Eye (tissue), 1 donor: Measurements from ENCODE around the gene CLNS1A.
"Not testable (repeated sequence)": the region's sequence is repeated elsewhere in the genome, so short reads cannot be mapped to it uniquely, and the experiment has no call there.

Source experiments
- DNase-seq: peaks from one replicate; pipeline ENCODE4 v3.0.0-alpha.2; 2015

CLNS1A gene

GRCh38 chr11:77637345-77638165 lies at the start of gene CLNS1A:
Gene CLNS1A, minus strand, starts transcription at chr11:77637794. Its CDS starts 80 bp downstream, at chr11:77637714.
- DNase-seq: peak; percentile 96

- DNase-seq: no peak
These were observed 49.5 kb upstream of the CLNS1A start for GRCh38 chr11:77687088-77687487.

- no peak for DNase-seq
These were observed 39.5 kb upstream of the CLNS1A start for GRCh38 chr11:77677138-77677537.

- no peak for DNase-seq
These were observed 34.7 kb upstream of the CLNS1A start for GRCh38 chr11:77672264-77672663.

GRCh38 chr11:77669848-77670511 lies 32.4 kb upstream of the CLNS1A start:
- no peak for DNase-seq

GRCh38 chr11:77668760-77669159 lies 31.2 kb upstream of the CLNS1A start:
- no peak for DNase-seq

GRCh38 chr11:77665240-77665965 lies 27.8 kb upstream of the CLNS1A start:
- no peak for DNase-seq

- DNase-seq: no peak
These were observed 24.1 kb upstream of the CLNS1A start for GRCh38 chr11:77661670-77662069.

- no peak for DNase-seq
These were observed 23.4 kb upstream of the CLNS1A start for GRCh38 chr11:77660947-77661346.

GRCh38 chr11:77658213-77659013 lies 20.8 kb upstream of the CLNS1A start:
- DNase-seq: peak; percentile 31

GRCh38 chr11:77656362-77656761 lies 18.8 kb upstream of the CLNS1A start:
- no peak for DNase-seq

GRCh38 chr11:77654770-77655434 lies 17.3 kb upstream of the CLNS1A start:
- DNase-seq: no peak

- DNase-seq: no peak
These were observed 12.5 kb upstream of the CLNS1A start for GRCh38 chr11:77650123-77650522.

GRCh38 chr11:77647654-77648305 lies 10.2 kb upstream of the CLNS1A start:
- DNase-seq: peak; percentile 9

GRCh38 chr11:77644887-77645286 lies 7.3 kb upstream of the CLNS1A start:
- no peak for DNase-seq

- DNase-seq: no peak
These were observed 4.6 kb upstream of the CLNS1A start for GRCh38 chr11:77642228-77642627.

GRCh38 chr11:77636731-77637344 lies 756 bp downstream of the CLNS1A start:
- peak; percentile 28 for DNase-seq

GRCh38 chr11:77633926-77634325 lies 3.7 kb downstream of the CLNS1A start:
- not testable (repeated sequence) for DNase-seq

GRCh38 chr11:77630157-77630710 lies 7.4 kb downstream of the CLNS1A start:
- peak; percentile 11 for DNase-seq

- DNase-seq: peak; percentile 78
These were observed 17.9 kb downstream of the CLNS1A start for GRCh38 chr11:77619576-77620198.
